HG02642 (cell line): ENCODE measurements around the gene KCNAB1.

Source experiments
- ATAC-seq: cut with Tn5 transposase; IDR thresholded peaks from one replicate; pipeline ENCODE4 v1.9.1; 2021; ENCODE audit warnings: mild to moderate bottlenecking; ENCODE audit not compliant: unreplicated experiment, poor library complexity

Gene KCNAB1

DNA sequence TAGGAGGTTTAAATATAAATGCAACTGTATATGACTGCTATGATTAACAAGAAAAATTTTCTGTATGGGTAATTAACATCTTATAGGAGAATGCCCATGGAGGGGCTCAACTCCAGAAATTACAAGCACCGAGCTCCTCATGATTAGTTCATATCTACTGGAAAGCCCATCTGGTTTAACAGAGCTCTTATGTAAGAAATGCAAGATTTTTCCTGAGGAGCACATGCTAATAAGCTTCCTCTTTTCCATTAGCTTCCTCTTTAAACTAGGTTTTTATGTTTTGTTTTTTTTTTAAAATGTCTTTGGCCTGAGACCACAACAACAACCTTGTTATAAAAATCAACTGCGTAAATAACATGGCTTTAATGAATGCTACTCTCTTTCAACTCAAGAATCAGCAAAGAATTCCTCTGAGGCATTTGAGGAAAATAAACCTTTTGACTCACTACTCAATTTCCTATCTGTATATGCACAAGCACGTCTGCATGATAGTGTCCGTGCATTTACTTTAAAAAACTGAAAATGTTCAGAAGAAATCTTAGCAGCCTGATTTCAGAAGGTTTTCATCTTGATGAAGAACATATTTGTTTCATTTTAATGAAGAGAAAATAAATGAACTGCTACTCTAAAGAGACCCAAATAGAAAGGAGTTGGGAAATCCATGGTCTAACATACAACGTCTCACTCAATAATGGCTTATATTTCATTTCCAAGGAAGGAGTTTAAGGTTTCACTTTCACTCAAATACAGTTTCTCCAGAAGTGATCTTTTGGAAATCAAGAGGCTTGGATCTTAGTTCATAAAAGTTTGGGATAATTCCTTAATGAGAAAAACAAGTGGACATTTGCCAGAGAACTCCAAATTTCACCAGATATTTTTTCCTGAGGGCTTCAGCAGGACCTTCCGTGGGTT, 180.8 kb downstream of the KCNAB1 start:
- ATAC-seq: no peak

DNA sequence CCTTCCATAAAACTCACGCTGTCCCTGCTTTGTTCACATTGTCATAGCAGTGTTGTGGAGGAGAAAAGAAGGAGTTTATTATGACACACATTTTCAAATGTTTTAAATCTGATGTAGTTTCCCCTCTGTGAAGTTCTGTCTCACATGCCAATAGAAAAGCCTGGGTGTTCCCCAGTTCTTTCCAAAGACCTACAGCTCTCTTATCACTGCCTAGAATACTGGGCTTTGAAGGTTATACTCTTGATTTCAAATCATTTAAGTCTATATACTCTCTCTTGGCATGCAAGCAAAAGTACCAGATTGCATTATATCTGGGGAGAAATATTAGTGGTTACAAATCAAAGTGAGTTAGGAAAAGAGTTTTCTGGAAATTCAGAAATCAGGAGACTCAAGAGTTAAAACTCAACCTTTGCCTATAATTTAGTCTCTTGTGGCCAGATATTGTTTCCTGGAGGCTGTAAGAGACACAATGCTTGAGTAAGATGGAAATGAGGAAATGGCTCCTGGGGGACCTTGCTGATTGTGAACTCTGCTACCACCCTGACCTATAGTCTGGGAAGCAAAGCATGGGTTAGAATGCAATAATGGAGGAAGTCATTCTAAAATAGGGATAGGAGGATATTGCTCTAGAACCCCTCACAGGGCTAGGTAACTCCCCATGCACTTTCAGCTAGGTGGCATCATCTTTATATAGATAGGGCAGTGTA, 182.8 kb downstream of the KCNAB1 start:
- no peak for ATAC-seq

DNA sequence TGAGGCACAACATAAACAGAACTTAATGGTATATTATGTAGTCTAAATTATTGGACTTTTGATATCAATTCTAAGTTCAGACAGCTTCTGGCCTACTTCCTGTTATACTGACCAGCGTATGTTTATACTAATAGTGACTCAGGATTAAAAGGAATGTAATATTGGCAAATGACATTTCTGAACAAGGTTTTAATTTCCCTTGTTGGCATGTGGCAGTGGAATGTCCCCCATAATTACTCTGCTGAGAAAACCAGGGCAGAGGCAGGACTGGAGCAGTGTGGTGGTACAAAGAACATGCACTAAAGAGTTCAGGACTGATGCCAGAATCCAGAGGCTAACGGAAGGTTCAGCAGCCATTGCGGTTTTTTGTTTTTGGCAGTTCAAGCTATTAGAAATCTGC, 184.0 kb downstream of the KCNAB1 start:
- ATAC-seq: no peak

DNA sequence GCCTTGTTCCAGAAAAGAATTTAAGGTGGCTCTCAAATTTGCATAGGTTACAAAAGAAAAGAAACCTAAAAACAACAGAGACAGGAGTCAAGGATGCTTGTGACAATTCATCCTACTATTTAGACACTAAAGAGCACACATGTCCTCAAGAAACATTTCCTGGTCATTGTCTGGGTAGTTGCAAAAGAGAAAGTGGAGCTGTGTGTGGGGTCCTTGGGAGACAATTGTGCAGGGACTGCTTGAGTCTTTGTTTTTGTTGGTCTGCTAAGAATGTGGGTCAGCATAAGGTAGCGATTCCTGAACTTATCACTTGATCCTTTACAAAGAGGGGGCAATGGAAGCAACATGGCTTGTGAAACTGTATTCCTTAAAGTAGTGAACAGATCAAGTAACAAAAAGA, 185.3 kb downstream of the KCNAB1 start:
- no peak for ATAC-seq

DNA sequence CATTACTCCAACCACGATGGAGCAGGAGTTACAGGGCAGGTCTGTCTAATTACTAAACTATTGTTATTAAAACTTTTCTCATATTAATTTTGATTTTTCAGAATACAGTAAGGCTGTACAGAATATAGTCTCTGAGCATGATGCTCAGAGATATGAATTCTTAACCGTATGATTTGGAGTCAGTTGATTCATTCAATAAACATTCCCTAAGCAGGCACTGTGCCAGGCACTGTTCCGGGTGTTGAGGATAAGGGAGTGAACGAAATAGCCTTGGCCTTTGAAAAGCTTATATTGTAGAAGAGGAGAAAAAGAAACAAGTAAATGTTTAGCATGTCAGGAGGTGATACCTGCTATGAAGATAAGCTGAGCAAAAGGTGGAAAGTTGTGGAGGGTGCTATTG, 187.3 kb downstream of the KCNAB1 start:
- no peak for ATAC-seq

DNA sequence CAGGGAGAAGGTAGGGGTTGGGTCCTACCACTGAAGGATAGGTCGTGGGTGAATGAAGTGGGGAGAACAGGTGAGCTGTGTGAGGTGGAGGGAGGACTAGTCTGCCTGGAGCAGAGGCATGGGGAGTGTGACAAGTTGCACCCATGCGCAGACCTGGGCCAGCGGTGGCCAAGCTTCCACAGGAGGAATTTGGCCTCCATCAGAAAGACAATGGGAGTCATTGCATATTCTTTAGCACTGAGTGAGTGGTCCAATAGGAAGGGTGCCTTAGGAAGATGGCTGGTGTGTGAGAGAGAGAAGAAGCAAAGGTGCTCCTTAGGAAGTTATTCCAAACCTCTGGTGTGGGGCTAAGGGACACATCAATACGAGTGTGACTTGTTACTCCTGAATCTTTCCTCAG, 191.1 kb downstream of the KCNAB1 start:
- no peak for ATAC-seq

DNA sequence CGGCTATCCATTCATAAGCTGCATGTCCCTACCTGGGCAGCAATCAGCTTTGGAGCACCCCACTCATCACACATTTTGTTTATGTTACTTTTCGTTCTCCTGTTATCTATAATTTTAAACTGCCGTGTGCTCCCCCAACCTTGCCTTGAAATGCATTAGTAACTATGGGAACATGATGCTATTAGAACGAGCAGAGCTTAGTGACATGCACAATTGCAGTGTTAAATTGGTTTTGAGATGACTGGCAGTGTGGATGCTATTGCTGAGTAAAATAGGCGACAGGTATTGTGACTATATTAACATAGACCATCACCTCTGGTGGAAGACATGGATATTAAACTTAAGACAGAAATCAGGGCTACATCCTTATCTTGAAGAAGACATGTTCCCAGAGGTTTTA, 191.6 kb downstream of the KCNAB1 start:
- no peak for ATAC-seq

DNA sequence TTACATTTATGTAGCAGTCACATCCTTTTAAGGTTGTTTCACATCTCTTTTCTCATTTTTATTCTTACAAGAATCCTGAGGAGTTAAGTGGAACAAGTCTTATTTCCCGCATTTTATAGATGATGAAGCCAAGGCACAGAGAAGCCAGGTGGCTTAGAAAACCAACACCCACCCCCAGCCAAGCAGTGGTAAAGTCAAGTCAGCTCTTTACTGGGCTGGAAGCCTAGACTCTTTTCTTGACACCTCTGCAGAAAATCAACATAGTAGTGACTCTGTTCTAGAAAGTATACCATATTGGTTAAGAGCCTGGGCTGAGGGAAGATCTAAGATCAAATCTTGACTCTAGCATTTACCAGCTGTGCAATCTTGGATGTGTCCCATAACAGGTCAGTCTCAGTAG, 195.7 kb downstream of the KCNAB1 start:
- ATAC-seq: no peak

DNA sequence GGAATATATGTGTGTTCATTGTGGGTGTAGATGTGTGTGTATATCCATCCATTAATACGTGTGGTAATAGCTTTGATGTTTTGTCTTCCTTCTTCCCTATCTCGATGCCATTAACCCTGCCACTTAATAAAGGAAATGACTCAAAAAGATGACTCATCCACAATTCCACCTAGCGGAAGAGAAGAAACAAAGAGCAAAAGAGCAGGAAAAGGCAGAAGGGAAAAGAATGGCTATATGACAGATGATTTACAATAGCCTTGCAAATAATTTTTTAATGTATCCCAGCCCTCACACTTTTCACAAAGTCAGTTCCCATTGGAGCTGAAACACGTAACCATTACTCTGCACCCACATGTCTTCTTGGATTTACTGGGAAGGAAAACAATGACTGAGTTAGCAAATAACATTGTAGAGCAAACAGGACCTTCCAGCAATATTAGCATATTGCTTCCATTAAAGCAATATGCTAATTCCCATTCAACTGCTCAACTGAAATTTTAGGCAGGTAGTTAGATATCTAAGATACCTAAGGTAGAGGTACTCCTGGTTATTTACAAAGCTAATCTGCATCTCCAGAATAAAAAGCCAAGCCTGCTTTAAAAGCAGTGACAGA, 197.2 kb downstream of the KCNAB1 start:
- ATAC-seq: no peak

DNA sequence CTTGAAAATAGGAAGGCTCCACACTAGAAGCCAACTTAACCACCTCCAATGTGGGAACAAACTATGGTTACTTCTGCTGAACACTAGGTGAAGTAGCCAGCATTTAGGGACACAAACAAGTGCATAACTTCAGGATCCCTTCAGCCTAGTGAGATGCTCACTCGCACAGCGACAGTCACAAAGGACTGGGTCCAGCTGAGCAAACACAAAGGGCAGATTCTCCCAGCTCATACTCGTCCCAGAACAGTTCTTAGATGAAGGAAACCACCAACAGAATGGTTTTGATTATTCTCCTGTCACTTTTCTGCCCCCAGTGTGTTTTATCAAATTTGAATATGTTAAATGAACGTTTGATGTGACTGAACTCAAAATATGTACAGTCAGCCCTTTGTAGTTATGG, 201.6 kb downstream of the KCNAB1 start:
- ATAC-seq: no peak

DNA sequence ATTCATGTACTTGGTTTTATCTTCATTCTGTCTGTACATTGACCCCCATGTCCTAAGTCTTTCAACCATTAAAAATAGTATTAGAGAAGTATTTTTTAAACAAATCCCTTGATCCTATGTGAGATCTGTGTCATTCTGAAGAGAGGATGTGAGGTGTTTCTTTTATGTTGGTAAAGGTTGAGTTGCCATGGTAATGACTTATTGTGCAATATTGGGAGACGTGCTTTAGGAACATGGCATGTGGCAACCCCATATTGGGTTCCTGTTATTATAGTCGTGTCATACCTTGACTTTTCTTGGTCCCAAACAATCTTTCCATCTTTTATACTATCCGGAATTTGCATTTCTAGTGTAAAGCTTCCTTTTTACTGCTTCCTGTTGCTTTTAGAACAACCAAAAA, 203.1 kb downstream of the KCNAB1 start:
- ATAC-seq: no peak

DNA sequence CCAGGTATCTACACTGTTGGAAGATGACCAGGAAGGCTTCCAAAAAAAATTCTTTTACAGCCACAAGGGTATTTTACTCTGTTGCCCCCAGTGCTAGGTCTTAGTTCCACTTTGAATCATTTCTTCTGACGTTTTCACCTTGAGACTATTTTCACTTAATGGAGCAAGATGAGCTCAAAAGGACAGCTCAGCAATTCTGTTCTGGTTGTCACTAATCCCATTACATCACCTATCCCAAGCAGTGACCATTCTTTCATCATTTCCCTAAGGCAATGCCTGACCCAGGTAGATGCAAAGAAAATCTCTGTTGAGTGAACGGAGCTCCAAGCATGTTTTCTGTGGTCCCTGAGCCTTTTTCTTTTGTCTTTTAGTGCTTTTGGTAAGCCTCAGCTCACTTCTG, 210.0 kb downstream of the KCNAB1 start:
- ATAC-seq: no peak

DNA sequence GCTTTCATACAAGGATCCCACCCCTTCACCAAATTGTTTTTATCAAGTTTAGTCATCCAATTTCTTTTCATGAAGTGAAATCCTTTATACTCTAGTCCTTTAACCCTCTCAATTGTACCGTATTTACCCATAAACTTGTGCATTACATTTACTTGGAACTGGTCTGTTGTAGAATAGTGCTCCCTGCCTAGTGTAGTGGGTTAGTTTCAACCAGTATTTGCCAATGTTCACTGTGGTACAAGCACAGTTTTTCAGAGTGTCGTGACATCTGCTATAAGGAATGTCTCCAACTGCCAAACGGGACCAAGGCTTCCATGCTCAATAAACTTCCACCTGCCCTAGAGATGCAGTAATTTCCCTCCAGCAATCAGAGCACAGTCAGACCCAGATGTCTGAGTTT, 211.9 kb downstream of the KCNAB1 start:
- ATAC-seq: no peak

DNA sequence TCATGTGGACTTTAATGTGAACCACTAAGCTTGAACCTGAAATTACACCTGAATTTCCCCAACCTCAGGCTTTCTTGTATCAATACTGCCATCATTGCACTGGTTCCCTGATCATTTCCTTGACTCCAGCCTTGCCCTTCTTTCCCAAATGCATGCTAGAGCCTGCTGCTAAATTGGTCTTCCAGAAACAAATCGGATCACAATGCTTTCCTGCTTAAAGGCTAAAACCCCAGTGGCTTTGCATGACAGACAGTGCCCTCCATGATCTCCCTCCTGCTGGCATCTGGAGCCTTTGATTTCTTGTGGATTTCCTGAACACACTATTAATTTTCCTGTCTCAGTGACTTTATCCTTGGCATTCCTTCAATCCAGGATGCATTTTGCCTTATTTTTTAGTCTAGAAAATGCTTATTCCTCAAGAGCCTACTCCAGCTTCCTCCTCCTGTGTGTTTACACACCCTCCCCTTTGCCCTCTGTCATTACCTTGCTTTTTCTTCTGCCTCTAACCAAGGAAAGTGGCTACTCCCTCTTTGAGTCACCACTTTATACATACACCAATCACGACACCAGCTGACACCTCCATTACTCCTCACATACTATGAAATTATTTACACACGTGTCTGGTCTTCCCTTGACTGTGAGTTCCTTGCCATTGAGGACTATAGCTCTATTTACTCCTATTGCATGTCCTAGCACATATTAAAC, 214.6 kb downstream of the KCNAB1 start:
- ATAC-seq: no peak

DNA sequence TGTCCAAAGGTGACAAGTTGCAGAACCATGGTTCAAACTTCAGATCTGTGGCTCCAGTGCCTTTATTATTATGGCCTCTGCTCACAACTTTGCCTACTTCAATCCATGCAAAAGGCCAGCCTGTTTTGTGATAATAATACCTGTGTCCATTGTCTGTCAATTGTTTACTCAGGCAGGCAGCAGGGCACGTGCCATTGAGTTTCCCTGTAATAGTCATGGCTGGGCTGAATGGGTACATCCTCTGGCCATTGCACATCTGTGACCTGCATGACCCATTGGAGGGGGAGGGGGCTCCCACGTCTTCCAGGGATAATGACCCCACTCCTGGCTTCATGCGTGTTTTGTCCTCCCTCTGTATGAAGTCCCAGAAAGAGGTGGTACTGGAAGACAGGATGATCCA, 219.1 kb downstream of the KCNAB1 start:
- no peak for ATAC-seq

DNA sequence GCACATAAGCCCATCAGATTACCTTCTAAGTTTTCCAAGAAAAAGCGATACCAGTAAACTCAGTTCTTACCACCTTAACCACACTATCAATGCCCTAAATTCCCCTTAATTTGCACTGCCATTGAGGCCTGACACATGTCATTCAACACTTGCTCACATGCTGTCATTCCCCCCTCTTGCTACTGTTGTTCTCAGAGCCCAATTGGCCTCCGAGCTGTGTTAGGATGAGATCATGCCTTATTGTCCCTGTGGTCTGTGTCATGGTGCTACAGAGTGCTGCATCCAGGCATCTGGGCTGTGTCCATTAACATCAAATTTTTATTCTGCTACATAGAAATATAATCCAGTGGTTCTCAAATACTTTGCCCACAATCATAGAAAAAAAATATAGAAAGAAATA, 221.0 kb downstream of the KCNAB1 start:
- no peak for ATAC-seq

DNA sequence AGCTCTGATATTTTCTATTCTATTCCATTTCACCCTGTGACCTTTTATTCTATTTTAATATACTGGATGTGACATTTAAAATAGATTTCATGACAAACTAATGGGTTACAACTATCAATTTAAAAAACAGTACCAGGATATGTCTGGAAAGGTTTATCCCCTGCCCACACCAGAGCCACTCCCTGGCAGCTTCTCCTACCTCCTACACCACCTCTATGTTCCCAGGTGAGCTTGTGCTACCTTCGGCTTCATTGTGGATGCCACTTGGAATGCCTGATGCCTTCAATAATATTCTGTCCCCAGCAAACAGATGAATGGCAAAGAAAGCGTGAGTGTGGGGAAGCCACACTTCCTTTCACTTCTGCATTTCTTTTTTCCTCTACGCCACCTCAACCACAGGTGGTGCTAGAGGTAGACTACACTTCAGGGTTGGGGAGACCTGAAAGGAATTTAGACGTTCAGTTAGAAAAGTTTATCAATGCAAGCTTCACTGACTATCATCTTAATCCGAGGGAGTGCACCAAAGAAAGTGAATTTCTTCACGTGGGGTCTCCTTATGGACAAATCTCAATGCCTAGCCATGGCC, 221.5 kb downstream of the KCNAB1 start:
- ATAC-seq: peak; percentile 99

DNA sequence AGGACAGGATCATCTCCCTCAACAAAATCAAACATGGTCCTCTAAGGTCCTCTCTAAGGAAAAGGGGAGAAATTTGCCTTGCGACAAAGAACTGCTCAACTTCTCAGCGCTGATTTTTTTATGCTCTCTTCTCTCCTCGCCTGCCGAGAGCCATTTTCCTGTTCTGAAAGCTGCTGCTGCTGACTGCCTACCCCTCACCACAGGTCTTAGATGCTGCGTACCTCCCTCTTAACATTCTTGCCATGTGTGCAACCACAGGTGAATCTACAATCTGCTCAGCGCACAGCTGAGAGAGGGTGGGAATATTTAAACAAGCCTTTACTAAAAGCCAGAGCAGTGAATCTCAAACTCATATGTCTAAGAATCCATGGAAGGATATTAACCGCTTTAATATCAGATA, 223.8 kb downstream of the KCNAB1 start:
- no peak for ATAC-seq

DNA sequence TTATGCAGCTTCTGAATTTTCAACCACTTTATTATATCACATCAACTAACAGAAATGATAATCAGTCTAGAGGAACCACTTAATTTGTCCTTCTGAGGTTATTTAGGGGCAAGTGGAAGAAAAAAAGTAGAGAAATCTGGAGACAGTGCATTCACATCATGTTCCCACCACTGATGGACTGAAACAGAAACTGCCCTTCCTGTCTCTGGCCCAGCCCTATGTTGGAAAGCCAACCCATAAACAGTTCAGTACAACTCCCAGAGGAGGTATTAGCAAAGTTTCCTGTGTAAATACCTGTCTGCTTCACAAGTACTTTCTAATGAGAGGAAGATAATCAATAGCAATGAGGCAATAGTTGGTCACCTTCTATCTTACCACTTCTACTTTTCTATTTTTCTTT, 228.7 kb downstream of the KCNAB1 start:
- ATAC-seq: no peak

DNA sequence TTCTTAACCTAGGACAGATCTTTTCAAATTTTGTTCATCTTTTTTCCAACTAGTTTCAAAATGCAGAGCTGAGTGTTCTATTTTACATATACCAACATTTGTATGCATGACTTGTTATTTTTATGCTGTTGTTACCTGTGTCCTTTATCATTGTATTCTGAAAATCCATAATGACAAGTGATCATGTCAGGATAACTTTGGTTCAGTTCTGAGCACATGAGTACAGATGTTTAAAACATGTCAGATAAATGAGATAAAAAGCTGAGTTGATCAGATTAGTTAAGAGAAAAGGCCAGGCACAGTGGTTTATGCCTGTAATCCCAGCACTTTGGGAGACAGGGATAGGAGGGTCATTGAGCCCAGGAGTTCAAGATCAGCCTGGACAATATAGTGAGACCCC, 229.6 kb downstream of the KCNAB1 start:
- ATAC-seq: no peak
